ENCODE data around the gene SEC14L1.

The SEC14L1 gene

DNA sequence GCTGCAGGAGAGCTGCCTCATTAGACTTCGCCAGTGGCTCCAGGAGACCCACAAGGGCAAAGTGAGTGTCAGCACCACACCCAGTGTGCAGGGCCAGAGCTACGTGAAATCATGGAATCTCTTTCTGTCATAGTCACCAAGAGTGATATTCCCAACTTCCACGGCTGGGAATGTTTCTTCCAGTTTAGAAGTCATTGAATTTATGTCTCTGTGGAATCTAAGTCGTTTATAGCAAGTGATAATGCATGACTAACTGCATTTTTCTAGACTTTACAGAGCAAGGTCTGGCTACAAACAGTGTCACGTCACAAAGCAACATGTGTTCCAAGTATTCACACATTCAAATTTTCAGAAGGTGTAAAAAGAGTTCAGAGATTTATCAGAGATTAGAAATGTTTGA is 55.5 kb downstream of the SEC14L1 start:
- H3K4me2 ChIP-seq (ENCODE audit: low read length) = no peak overlapping the region
- peaks cover 31% of the 10 kb centered on the region for H3K79me2 ChIP-seq
- no peak overlapping the region for H3K27ac ChIP-seq
- no peaks in the 10 kb centered on the region for H3K4me1 ChIP-seq
- no peak overlapping the region for H2AFZ ChIP-seq
- no peak overlapping the region for H3K4me3 ChIP-seq (ENCODE audit: low read depth, low read length)
- no peaks in the 10 kb centered on the region for H3K27me3 ChIP-seq (ENCODE audit: control insufficient read depth, insufficient read depth, low read length)
- H3K36me3 ChIP-seq (ENCODE audit: control insufficient read depth, insufficient read depth, low read length) = no peaks in the 10 kb centered on the region
- TF ChIP-seq, protein P1, sequence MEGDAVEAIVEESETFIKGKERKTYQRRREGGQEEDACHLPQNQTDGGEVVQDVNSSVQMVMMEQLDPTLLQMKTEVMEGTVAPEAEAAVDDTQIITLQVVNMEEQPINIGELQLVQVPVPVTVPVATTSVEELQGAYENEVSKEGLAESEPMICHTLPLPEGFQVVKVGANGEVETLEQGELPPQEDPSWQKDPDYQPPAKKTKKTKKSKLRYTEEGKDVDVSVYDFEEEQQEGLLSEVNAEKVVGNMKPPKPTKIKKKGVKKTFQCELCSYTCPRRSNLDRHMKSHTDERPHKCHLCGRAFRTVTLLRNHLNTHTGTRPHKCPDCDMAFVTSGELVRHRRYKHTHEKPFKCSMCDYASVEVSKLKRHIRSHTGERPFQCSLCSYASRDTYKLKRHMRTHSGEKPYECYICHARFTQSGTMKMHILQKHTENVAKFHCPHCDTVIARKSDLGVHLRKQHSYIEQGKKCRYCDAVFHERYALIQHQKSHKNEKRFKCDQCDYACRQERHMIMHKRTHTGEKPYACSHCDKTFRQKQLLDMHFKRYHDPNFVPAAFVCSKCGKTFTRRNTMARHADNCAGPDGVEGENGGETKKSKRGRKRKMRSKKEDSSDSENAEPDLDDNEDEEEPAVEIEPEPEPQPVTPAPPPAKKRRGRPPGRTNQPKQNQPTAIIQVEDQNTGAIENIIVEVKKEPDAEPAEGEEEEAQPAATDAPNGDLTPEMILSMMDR (IDR thresholded peaks at IDR 0.05) = no peak
- no peak overlapping the region for H3K9ac ChIP-seq
- no peaks in the 10 kb centered on the region for H3K9me3 ChIP-seq (ENCODE audit: control insufficient read depth, low read length)

DNA sequence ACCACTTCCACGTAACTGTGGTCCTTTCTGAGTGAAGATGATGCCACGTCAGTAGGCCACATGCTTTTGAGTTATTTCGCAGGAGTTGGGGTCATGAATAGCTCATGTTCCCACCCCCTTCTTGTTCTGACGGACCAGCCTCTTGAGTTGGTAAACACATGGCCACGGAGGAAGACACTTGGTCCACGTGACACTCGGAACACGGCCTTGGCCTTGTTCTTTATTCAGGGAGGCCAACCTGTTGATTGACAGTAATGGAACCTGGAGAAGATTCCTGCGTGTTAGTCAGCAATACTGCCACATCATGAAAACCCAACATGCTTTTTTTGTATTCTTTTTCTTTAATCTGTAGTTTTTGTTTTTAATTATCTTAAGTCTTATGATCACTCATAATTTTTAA is 56.3 kb downstream of the SEC14L1 start:
- no peaks in the 10 kb centered on the region for H3K27me3 ChIP-seq (ENCODE audit: control insufficient read depth, insufficient read depth, low read length)
- TF ChIP-seq, protein P1 (IDR thresholded peaks at IDR 0.05) = no peak
- no peak overlapping the region for H3K9ac ChIP-seq
- H2AFZ ChIP-seq = no peak overlapping the region
- no peak overlapping the region for H3K27ac ChIP-seq
- peaks cover 33% of the 10 kb centered on the region for H3K79me2 ChIP-seq
- no peak overlapping the region for H3K4me3 ChIP-seq (ENCODE audit: low read depth, low read length)
- no peaks in the 10 kb centered on the region for H3K4me1 ChIP-seq
- no peak overlapping the region for H3K4me2 ChIP-seq (ENCODE audit: low read length)
- H3K9me3 ChIP-seq (ENCODE audit: control insufficient read depth, low read length) = no peaks in the 10 kb centered on the region
- no peaks in the 10 kb centered on the region for H3K36me3 ChIP-seq (ENCODE audit: control insufficient read depth, insufficient read depth, low read length)

DNA sequence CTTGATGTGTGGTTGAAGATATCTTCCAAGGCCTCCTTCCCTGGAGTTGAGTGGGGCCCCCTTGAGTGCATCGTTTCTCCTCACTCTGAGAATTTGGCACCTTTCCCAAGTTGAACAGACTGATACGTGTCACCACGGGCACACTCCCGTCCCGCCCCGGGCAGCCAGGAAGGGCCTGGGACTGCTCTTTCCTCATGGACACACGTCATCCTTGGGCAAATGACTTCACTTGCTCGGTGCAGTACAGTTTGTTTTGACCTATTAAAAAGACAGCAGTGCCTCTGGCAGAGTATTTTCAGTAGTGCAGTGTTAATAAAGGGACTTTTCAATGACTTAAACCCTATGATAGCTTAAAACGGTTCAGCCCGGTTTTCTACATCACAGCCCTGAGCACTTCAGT is 59.9 kb downstream of the SEC14L1 start:
- H3K27ac ChIP-seq = no peak overlapping the region

DNA sequence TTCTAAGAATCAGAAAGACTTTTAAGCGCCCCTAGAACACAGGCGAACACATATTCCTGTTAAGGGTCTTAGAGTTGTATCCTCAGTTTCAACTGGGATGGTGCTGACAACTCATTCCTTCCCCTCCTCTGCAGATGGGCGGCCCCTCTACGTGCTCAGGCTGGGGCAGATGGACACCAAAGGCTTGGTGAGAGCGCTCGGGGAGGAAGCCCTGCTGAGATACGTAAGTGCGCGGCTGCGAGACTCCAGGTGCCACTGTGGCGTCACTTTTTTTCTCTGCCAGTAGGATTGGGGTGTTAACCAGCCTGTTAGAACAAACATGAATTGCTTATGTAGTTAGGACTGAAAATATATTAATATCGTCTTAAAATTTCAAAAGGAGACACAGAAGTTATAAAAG is 62.7 kb downstream of the SEC14L1 start:
- no peaks in the 10 kb centered on the region for H3K36me3 ChIP-seq (ENCODE audit: control insufficient read depth, insufficient read depth, low read length)
- H3K4me3 ChIP-seq (ENCODE audit: low read depth, low read length) = no peak overlapping the region

More for the DNA sequence above, 59.9 kb downstream of the SEC14L1 start:
- Histone ChIP-seq H2AFZ (no peak overlapping the region), H3K79me2 (peaks cover 14% of the 10 kb centered on the region), H3K9me3 (ENCODE audit: control insufficient read depth, low read length) (no peaks in the 10 kb centered on the region), H3K36me3 (ENCODE audit: control insufficient read depth, insufficient read depth, low read length) (no peaks in the 10 kb centered on the region), H3K27me3 (ENCODE audit: control insufficient read depth, insufficient read depth, low read length) (no peaks in the 10 kb centered on the region), H3K4me2 (ENCODE audit: low read length) (no peak overlapping the region), H3K4me1 (no peaks in the 10 kb centered on the region), H3K9ac (no peak overlapping the region), H3K4me3 (ENCODE audit: low read depth, low read length) (no peak overlapping the region)
- TF ChIP-seq, protein P1 (IDR thresholded peaks at IDR 0.05) = no peak

DNA sequence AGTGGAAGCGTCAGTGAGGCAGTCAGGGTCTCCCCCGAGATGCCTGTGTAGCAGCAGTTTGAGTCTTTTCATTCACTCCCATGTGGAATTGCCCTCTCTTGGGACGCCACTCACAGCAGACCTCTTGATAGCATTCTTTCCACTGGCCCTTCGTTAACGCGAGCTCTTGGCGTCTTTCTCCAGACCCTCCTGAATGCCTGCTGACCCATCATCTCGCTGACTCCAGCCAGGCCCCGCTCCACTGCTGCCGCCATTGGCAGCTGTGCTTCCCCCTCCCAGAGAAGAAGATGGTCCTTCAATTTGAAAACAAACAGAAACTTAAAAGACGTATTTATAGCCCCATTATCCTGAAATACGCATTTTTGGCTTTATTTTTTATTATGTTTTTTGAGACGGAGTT is 63.1 kb downstream of the SEC14L1 start:
- Histone ChIP-seq H3K9me3 (ENCODE audit: control insufficient read depth, low read length) (no peaks in the 10 kb centered on the region), H3K4me1 (no peaks in the 10 kb centered on the region), H3K79me2 (peaks cover 11% of the 10 kb centered on the region), H3K4me2 (ENCODE audit: low read length) (no peak overlapping the region), H3K27ac (no peak overlapping the region), H2AFZ (no peak overlapping the region), H3K4me3 (ENCODE audit: low read depth, low read length) (no peak overlapping the region), H3K27me3 (ENCODE audit: control insufficient read depth, insufficient read depth, low read length) (no peaks in the 10 kb centered on the region), H3K36me3 (ENCODE audit: control insufficient read depth, insufficient read depth, low read length) (no peaks in the 10 kb centered on the region), H3K9ac (no peak overlapping the region)
- TF ChIP-seq, protein P1 (IDR thresholded peaks at IDR 0.05) = no peak

More for the DNA sequence above, 62.7 kb downstream of the SEC14L1 start:
- no peak overlapping the region for H2AFZ ChIP-seq
- TF ChIP-seq, protein P1 (IDR thresholded peaks at IDR 0.05) = no peak
- no peak overlapping the region for H3K9ac ChIP-seq
- H3K4me1 ChIP-seq = no peaks in the 10 kb centered on the region
- peaks cover 11% of the 10 kb centered on the region for H3K79me2 ChIP-seq
- no peak overlapping the region for H3K4me2 ChIP-seq (ENCODE audit: low read length)
- no peaks in the 10 kb centered on the region for H3K27me3 ChIP-seq (ENCODE audit: control insufficient read depth, insufficient read depth, low read length)
- no peaks in the 10 kb centered on the region for H3K9me3 ChIP-seq (ENCODE audit: control insufficient read depth, low read length)
- no peak overlapping the region for H3K27ac ChIP-seq

Data from parathyroid adenoma (tissue), 2 donors.